CMK (cell line): ENCODE results near the gene DLG5.

Experiments used
- DNase-seq: peaks from one replicate; pipeline ENCODE4 v3.0.0-alpha.2; 2010; ENCODE audit warnings: low read depth

DLG5 gene

DNA sequence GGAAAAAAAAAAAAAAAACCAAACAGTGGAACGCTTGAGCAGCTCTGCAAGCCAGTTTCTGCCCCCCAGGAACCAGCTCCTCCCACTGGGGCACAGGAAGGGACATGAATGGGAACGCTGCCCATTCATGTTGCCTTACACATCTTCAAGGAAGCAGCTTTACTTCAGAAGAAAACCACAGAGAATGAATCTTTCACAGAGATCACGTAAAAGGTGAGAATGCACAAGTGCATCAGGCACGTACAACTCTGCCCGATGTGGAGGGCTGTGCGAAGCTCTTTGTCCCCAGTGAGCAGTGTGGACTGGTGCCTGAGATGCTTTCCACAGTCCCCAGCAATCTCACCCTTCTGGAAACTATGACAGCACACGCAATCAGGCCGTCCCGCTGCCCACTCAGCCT is 106.2 kb downstream of the DLG5 start:
- no peak for DNase-seq

DNA sequence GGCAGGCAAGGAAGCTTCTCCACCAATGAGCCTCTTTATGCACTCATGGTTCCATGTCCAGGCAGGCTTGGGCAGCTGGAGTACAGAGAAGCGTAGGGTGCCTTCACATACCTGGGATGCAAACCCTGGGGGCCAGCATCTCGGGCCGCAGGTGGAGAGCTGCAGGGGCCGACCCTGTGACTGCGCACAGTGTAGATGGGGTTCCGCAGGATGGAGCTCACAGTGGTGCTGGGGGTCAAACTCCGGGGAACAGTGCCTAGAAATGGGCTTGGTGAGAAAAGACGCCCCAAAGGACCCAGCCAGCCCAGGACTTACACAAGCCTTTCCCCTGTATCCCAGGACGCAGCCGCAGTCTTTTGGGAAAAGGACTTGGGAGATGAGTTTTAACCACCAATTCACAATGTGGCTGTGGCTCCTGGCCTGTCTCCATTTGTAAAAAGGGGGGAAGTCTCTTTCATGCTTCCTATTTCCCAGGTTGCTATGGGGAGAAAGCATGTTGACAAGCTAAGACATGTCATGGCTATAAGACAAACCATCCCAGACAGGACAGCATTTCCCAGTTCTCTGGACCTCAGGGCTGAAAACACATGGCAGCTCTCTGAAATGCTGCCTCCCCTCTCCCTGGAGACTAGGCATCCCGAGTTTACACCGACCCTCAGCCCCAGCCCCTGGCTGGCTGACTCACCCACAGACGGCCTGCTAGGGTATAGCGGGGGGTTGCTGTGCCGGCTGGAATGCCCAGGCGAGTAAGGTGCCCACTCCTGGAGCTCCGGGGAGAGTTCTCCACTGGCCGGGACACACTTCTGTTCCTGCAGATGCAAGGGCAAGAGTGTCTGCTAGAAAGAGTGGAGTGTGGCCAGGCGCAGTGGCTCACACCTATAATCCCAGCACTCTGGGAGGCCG is 107.1 kb downstream of the DLG5 start:
- no peak for DNase-seq

DNA sequence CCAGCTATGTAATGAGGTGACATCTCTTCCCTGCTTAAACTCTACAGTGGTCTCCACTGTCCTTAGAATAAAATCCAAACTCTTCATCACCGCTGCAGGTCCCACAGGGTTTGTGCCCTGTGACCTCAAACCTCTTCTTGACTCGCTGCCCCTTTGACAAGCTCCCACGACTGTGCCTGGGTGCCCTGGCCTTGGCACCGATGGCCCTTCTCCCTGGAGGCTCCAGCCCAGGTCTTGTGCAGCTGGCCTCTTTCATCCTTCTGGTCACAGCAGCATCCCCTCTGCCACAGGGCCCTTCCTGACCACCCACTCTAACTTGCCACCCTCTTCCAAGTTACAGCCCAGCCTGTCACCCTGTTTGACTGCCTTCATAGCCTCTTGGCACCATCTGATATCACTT is 108.2 kb downstream of the DLG5 start:
- DNase-seq = no peak

DNA sequence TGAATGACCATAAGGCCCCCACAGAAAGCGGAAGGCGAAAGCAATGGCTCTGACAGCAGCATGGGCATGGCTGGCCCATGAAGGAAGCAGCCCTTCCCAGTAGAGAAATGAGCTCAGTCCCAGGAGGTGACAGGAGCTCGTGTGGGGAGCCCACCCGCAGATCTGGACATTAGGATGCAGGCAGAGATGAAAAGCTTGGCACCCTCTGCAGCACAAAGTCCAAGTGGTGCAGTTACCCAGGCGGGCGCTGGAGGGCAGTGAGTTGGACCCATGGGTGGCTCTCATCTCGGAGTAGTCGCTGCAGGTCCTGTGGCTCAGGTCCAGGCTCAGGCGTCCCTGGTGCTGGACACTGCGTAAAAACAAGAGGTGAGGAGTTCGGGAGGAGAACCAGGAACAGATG is 109.0 kb downstream of the DLG5 start:
- DNase-seq = no peak

DNA sequence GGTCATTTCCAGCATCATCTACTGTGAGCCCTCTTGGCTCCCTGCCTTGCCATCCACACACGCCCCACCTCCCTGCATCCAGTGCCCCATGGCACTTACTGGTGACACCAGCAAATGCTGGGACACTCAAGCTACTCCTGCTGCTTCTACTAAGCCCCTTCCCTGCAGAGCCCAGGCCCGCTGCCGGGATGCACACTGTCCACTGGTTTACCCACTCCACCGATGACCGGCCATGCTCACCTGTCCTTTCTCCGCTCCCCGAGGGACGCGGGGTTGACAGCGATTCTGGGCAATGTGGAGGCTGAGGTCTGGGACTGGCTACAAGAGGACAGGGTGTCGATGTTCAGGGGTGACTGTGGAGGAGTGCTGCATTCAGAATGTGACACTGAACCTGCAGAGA is 110.2 kb downstream of the DLG5 start:
- no peak for DNase-seq

DNA sequence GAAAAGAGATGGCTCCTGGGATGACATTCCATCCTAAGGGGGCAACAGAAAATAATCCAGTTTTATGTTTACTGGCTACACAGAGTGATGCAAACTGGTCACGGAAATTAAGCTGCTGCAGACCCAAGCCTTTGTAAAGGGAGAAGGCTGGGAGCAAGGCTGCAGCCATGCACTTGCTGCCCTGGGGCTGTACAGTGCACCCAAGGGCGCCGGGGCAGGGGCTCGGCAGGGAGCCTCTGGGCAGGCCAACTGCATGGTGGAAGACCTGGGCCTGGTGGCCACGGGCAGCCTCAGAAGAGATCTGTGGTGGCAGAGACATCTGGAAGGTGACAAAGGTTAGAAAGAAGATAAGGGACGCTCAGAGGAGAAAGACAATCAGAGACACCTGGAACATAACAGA is 113.8 kb downstream of the DLG5 start:
- no peak for DNase-seq

DNA sequence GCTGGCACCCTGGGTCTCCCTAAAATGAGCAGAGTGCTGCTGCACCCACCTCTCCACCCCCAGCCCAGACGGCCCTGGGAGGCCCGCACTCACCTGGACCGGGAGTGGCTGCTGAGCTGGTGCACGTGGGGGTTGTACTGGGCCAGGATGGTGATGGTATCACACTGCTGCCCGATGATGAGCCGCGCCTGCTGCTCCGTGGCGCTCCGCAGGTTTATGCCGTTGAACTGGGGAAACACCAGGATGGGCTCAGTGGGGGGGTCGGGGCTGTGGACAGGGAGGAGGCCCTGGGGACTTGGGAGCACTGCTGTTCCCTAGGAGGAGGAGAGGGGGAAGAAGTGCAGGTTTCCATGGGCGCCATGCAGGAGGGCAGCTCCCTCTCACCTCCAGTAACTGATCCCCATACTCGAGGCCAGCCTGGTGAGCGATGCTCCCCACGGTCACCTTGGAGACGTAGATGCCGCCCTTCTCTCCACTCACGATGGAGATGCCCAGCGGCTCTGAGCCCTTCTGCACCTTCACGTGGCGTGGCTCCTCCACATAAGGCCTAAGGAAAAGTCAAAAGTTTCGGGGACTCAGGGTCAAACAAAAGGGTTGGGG is 114.6 kb downstream of the DLG5 start:
- DNase-seq = no peak

DNA sequence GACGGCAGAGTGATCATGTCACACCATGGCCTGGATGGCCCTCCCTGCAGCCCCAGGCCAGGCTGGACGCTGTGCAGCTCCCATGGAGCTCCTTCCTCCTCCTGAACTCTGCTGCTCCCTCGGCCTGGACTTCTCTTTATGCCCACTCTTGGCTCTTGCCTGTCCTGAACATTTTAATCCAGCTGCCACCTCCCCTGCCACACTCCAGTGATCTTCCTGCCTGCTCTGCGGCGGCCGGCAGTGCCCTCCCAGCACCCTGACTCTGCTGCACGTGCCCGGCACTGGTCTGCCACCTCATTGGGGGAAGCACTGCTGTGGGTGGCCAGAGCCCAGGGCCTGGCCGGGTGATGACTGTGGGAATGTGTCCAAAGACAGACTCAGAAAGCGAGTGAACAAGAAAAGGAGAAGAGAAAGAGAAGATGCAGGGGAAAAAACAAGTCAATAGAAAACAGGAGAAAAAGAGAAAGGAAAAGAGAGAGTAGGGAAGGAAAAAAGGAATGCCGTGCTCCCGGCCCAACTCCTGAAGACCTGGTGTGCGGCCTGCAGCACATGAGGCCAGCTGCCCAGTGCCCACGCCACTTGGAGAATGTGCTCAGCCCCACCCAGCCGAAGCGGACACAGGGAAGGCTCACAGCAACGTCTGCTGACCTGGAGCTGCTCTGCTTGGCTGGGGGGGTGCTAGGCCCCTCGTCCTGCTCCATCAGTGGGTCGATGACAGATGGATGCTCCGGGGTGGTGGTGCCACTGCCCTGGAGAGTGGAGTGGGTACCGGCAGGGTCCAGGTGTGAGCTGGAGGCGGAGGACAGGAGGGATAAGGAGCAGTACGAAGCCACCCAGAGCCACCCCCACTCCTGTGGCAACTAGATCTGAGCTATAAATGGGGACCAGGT is 115.9 kb downstream of the DLG5 start:
- no peak for DNase-seq

DNA sequence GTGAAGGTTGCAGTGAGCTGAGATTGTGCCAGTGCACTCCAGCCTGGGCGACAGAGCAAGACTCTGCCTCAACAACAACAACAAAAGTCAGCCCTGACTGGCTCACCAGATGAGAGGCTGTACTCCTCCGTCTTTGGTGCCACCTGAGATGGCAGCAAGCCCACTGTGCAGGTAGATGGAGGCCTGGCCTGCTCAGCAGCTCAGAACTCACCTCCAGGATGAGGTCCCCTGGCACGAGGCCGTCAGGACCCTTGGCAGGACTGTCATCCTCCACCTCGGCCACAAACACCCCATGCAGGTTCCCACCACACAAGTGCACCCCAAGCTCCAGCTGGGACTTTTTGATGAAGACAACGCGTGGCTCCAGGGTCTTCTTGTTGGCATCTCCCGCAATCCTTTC is 117.2 kb downstream of the DLG5 start:
- DNase-seq = no peak

DNA sequence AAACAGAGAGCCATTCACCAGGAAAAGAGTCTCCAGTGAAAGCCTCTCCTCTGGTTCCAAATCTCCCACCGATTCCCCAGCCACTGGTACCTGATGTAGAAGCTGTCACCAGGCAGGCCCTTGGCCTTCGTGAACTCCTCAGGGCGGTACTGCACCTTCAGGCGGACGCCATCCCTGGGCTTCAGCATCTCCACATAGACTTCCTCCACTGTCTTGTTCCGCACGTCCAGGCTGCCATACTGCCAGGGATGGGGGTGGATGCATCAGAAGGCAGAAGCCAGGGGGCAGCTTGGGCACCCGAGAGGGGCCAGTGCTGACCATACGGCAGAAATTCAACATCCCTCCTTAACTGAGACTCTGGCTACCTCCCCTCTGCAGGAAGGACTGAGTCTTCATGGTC is 118.8 kb downstream of the DLG5 start:
- DNase-seq = no peak

DNA sequence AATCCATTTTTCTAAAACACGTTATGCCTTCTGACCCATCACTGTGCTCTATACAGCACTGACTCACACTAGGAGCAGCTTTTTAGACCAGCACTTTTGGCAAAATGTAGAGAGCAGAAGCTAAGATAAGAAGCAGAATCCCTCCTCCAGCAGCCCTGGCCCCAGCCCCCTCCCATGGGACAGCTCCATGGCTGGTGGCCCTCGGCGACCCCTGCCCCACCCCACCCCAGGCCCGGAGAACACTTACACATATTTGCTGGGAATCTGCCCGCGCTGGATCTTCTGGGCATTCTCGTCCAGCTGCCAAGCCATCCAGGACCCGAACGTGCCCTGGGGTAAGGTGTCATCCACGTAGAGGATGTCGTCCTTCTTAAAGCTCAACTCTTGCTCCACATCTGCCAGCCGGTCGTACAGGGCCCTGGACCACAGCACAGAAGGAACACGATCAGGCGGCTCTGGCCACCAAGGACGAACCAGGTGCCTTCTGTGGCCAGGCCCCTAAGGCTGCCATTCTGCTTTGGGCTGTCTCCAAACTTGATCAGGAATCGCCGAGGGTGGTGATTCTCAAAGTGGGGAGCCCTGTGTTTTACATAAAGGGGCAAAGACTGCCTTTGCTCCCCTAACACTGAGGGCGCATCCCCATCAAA is 119.9 kb downstream of the DLG5 start:
- no peak for DNase-seq

DNA sequence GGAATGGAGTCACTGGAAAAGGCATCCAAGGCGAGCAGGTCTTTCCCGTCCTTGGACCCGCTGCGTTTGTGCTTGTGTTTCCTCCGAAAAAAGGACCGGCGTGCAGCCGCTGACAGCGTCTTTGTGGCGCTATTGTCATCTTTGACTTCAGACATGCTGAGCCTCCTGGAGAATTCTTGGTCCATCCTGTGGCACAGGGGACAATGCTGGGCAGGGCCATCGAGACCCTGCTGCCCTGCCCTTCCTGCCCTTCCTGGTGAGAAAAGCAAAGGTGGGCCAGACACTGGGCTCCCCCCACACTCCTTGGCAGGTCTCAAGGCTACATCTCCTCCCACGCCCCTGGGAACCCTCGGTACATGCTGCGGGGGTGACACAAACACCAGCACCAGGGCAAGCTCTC is 120.9 kb downstream of the DLG5 start:
- no peak for DNase-seq

DNA sequence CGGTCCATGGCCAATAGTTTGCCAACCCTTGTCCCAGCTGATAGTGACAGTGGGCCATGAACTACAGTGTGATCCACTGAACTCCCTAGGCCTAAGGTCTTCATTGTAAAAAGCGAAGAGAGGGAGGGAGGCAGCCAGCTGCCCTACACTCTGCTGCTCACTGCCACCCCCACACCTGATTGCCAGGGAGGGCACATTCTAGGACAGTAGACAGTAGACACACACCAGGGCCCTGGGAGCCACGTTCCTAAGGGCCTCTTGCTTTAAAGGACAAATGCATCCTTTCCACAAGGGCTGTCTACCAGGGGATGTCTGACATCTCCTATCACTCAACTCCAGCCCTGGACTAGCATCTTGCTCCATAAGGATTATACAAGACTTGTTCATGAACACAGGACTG is 122.2 kb downstream of the DLG5 start:
- DNase-seq = no peak

DNA sequence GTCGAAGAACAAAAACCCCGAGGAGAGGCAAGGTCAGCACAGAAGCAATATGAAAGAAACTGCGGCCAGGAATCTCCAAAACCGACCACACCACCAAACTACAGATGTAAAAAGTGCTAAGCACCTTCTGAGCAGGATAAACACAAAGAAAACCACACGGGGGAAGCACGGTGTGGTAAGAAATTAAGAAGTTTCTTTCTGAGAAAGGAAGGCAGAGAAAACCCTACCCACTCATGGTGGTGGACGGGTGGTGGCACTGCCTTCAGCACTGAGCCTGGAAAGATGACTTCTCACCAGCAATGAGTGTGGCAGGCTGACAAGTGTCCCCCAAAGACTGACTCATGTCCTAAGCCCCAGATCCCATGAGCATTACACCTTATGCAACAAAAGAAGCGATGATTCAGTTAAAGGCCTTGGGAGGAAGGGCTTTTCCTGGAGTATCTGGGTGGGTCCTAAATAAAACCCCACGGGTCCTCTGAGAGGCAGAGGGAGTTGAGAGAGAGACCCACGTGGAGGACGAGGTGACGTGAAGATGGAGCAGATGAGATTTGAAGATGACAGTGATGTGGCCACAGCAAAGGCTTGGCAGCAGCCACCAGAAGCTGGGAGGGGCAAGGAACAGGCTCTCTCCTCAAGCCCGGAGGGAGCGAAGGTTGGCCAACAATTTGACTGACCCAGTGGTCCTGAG is 124.9 kb downstream of the DLG5 start:
- DNase-seq = no peak

DNA sequence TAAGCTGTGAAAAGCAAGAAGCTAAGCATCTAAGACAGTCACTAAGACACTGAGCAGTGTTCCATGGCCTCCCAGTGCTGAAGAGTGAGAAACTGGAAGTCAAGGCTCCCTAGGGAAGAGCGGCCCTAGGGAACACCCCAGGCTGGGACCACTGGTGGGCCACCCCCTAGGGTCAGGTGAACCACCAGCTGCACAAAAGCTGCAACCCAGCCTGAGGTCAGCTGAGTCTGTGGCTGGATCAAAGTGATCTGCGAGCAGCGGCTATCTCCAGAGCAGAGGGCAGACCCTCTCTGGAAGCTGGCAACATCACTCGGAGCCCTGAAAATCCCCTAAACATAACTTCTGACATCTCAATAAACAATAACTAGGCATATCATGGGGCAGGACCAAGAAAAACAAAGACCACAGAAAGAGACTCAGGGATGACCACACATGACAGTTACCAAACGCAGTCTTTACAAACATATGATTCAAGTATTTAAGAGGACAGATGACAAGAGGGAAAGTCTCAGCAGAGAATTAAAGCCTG is 125.8 kb downstream of the DLG5 start:
- DNase-seq = no peak

DNA sequence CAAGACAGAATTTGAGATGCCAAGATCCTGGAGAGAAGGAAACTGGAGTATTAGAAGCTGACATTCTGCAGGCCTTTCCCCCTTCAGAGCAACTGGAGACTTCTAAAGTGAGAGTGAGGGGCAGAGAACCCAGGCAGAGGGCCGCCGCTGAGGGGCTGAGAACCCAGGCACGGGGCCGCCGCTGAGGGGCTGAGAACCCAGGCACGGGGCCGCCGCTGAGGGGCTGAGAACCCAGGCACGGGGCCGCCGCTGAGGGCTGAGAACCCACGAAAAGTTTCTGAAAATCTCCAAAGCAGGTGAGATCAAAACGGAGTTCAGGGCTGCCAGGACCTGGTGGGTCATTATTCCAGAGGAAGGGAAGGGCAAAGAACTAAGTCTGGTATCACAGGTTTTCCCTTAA is 126.2 kb downstream of the DLG5 start:
- no peak for DNase-seq

DNA sequence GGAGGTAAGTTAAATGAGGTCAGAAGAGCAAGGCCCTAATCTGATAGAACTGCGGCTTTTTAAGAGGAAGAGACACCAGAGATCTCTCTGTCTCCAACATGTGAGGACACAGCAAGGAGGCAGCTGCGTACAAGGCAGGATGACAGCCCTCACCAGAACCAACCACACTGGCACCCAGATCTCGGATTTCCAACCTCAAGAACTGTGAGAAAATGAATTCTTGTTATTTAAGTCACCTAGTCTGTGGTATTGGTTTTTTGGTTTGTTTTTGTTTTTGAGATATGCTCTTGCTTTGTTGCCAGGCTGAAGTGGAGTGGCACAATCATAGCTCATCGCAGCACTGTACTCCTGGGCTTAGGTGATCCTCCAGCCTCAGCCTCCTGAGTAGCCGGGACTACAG is 127.2 kb downstream of the DLG5 start:
- no peak for DNase-seq

DNA sequence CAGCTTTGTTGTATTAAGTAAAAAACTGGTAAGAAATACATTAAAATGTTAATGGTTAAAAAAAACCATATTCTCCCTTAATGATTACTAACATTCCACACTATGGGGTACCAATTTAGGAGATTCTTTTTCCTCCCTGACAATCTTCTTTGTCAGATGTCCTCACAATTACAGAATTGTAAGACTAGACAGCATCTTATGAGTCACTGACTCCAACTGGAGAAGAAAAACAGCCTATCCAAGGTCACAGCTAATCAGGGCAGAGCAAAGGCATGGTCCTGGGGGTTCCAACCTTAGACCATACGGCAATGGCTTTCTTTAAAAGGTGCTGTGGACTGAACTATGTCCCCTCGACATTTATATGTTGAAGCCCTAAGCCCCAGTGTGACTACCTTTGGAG is 127.6 kb downstream of the DLG5 start:
- no peak for DNase-seq

DNA sequence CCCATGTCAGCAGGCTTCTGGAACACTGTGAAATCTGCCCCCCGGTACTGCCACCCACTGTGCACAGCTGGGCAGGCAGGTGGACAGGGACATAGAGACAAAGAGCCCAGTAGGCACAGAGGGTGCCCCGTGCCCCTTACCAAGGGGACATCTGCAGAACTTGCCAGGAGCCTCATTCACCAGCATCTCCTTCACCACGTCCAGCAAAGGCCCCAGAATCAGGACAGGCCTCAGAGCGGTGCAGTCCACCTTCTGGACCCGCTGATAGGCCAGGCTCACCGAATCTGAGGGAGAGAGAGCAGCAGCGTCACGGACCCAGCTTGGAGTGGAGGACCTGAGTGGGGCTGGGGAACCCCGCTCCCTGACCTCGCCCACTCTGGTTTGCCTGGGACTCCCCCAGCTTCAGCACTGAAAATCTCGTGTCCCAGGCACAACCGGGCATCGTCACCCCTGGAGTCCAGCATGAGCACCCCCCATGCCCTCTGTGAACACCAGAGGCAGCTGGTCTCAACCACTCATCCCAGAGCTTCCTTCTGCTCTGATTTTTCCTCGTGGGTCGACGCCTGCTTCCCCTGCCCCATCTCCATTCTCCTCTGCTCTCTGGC is 130.1 kb downstream of the DLG5 start:
- no peak for DNase-seq

DNA sequence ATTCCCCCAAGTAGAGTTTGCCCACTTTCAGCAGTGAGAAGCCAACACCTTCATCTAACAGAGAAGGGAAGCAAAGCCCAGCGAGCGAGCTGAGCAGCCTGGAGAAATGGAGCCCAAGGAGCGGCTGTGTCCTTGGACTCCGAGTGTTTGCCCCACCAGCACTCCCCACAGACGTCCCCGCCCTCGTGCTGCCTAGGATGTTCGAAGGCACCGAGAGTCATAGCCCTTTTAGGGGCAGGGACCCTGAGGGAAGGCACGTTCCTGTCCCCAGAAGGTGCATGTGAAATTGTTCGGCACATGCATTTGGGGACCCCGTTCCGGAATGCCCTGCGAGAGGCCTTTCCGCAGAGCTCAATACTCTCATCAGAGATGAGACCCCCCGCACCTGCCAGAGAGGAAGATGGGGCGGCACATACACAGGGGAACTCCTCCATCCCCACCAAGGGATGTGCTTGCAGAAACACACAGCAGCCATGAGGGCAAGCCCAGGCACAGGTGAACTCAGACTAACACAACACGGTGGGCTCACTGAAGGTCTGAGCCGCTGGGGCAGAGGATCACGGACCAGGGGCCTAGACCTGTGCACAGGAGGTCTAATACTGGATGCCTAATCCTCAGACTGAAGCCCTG is 131.0 kb downstream of the DLG5 start:
- DNase-seq = no peak
